SU-DHL-6 (cell line): Measurements from ENCODE around the gene SP2.

Experiments
- H2AFZ ChIP-seq: fragments of 200-600 bp; sonication (generic); 2 replicates; pipeline ENCODE4 v1.6.1; 2014; ENCODE audit warnings: low read depth, mild to moderate bottlenecking, moderate library complexity, mixed read lengths, antibody characterized with exemption, low read length; ENCODE audit not compliant: severe bottlenecking
- H3F3A ChIP-seq: fragments of 200-600 bp; shearing (Covaris generic); 2 replicates; pipeline ENCODE4 v1.6.0; 2016; ENCODE audit warnings: antibody characterized with exemption, mild to moderate bottlenecking; ENCODE audit not compliant: insufficient read depth
- H3K27ac ChIP-seq: fragments of 200-600 bp; sonication (generic); 2 replicates; pipeline ENCODE4 v1.5.1; 2016; ENCODE audit warnings: low read depth, mild to moderate bottlenecking, low read length, moderate library complexity, mixed read lengths
- H3K27me3 ChIP-seq: fragments of 200-600 bp; sonication (generic), shearing (Covaris generic); 2 replicates; pipeline ENCODE4 v1.6.0; 2014; ENCODE audit warnings: mild to moderate bottlenecking, low read length
- H3K36me3 ChIP-seq: fragments of 200-600 bp; sonication (generic); 2 replicates; pipeline ENCODE4 v1.6.1; 2014; ENCODE audit warnings: mild to moderate bottlenecking, low read length, mixed read lengths
- H3K4me2 ChIP-seq: fragments of 300-600, 200-600 bp; shearing (Covaris generic), sonication (generic); 2 replicates; pipeline ENCODE4 v1.6.0; 2014; ENCODE audit warnings: low read length, low read depth, mild to moderate bottlenecking; ENCODE audit not compliant: poor library complexity, severe bottlenecking
- H3K4me3 ChIP-seq: fragments of 200-600 bp; sonication (generic); 2 replicates; pipeline ENCODE4 v1.5.1; 2014; ENCODE audit warnings: antibody characterized with exemption, low read length, mild to moderate bottlenecking, mixed read lengths; ENCODE audit not compliant: insufficient read depth, poor library complexity, severe bottlenecking
- H3K79me2 ChIP-seq: fragments of 200-600 bp; sonication (generic); 2 replicates; pipeline ENCODE4 v1.6.1; 2014; ENCODE audit warnings: mild to moderate bottlenecking, low read length, moderate library complexity; ENCODE audit not compliant: insufficient read depth
- H3K9ac ChIP-seq: fragments of 200-600 bp; sonication (generic); 2 replicates; pipeline ENCODE4 v1.7.0; 2014; ENCODE audit warnings: mild to moderate bottlenecking, low read length
- H3K9me2 ChIP-seq: fragments of 200-600 bp; sonication (generic); replicated peaks from 2 replicates; pipeline ENCODE4 v1.6.1; 2014; ENCODE audit warnings: low read length; ENCODE audit not compliant: insufficient read depth
- H3K9me3 ChIP-seq: fragments of 200-600 bp; sonication (generic); 2 replicates; pipeline ENCODE4 v1.6.1; 2014; ENCODE audit warnings: low read length, mixed read lengths; ENCODE audit not compliant: insufficient read depth
- H4K20me1 ChIP-seq: fragments of 200-600 bp; sonication (generic); 2 replicates; pipeline ENCODE4 v1.6.1; 2014; ENCODE audit warnings: low read depth, mild to moderate bottlenecking, antibody characterized with exemption, low read length, moderate library complexity, mixed read lengths
- CTCF ChIP-seq: fragments of 200-600 bp; sonication (generic); IDR thresholded peaks from one replicate; pipeline ENCODE4 v1.5.1; 2017; ENCODE audit warnings: antibody characterized with exemption, mild to moderate bottlenecking, low read length, moderate library complexity; ENCODE audit not compliant: insufficient read depth, poor library complexity, severe bottlenecking
- EZH2phosphoT487 ChIP-seq: fragments of 200-600 bp; sonication (generic), shearing (Covaris generic); conservative IDR thresholded peaks from 2 replicates; pipeline ENCODE4 v1.6.1; 2018; ENCODE audit warnings: mild to moderate bottlenecking, antibody characterized with exemption, low read length, moderate library complexity, mixed read lengths

Gene SP2

GRCh38 chr17:47860386-47860785, 35.6 kb upstream of the SP2 start:
- TF ChIP-seq CTCF (no peak), EZH2phosphoT487 (no peak)
- Histone ChIP-seq H4K20me1 (no peaks in the 10 kb centered on the region), H3K4me2 (no peak overlapping the region)

GRCh38 chr17:47862621-47863440, 33.2 kb upstream of the SP2 start:
- Histone ChIP-seq H3K79me2 (no peaks in the 10 kb centered on the region), H3K4me3 (no peak overlapping the region), H2AFZ (no peak overlapping the region), H3K36me3 (no peaks in the 10 kb centered on the region), H3K27me3 (no peaks in the 10 kb centered on the region), H4K20me1 (no peaks in the 10 kb centered on the region), H3K4me2 (no peak overlapping the region), H3K9ac (no peak overlapping the region), H3K27ac (no peak overlapping the region), H3K9me3 (no peaks in the 10 kb centered on the region), H3K9me2 (no peaks in the 10 kb centered on the region), H3F3A (no peaks in the 10 kb centered on the region)
- TF ChIP-seq CTCF (no peak), EZH2phosphoT487 (no peak)

More at GRCh38 chr17:47860386-47860785, 35.6 kb upstream of the SP2 start:
- no peak overlapping the region for H3K9ac ChIP-seq
- H3F3A ChIP-seq: no peaks in the 10 kb centered on the region
- H3K4me3 ChIP-seq: no peak overlapping the region
- H2AFZ ChIP-seq: no peak overlapping the region
- no peaks in the 10 kb centered on the region for H3K36me3 ChIP-seq
- no peaks in the 10 kb centered on the region for H3K27me3 ChIP-seq
- H3K79me2 ChIP-seq: no peaks in the 10 kb centered on the region
- no peak overlapping the region for H3K27ac ChIP-seq
- no peaks in the 10 kb centered on the region for H3K9me2 ChIP-seq
- no peaks in the 10 kb centered on the region for H3K9me3 ChIP-seq

GRCh38 chr17:47864791-47865216, 31.2 kb upstream of the SP2 start:
- H3K27ac ChIP-seq: no peak overlapping the region
- TF ChIP-seq EZH2phosphoT487 (no peak), CTCF (no peak)
- no peaks in the 10 kb centered on the region for H4K20me1 ChIP-seq
- H3K9ac ChIP-seq: no peak overlapping the region
- no peaks in the 10 kb centered on the region for H3F3A ChIP-seq
- H3K36me3 ChIP-seq: no peaks in the 10 kb centered on the region
- no peak overlapping the region for H3K4me2 ChIP-seq
- H3K9me2 ChIP-seq: no peaks in the 10 kb centered on the region
- H3K4me3 ChIP-seq: no peak overlapping the region
- no peak overlapping the region for H2AFZ ChIP-seq
- H3K79me2 ChIP-seq: no peaks in the 10 kb centered on the region
- no peaks in the 10 kb centered on the region for H3K9me3 ChIP-seq
- no peaks in the 10 kb centered on the region for H3K27me3 ChIP-seq
